PC-9 (cell line): Measurements from ENCODE around the gene LCE5A. TPM values are rescaled to one million over a fixed set of nuclear protein-coding genes. Genes with fewer than 3 reads are reported as not detected.

ENCODE experiments used
- BruUV-seq: library from RNA; stranded (reverse); fragments of 400-500 nt; replicated peaks from 2 replicates; lab custom pipeline; 2021; lab: Mats Ljungman, UMichigan
- CTCF ChIA-PET: fragments of 300-600 bp; sonication (Branson Sonifier 250); formaldehyde crosslinking; loops from one replicate; lab custom pipeline; 2022; ENCODE audit warnings: antibody characterized with exemption; lab: Charles Lee
- POLR2A ChIA-PET: fragments of 300-600 bp; sonication (Branson Sonifier 250); formaldehyde crosslinking; loops from one replicate; lab custom pipeline; 2022; ENCODE audit warnings: antibody characterized with exemption; ENCODE audit not compliant: unreplicated experiment; lab: Charles Lee
- DNase-seq, 2 experiments: peaks; one replicate each; pipeline versions ENCODE4 v3.0.0 to v3.0.0-alpha.2; 2015 to 2022; ENCODE audit warnings: mixed read lengths in 1 of 2
- H2AFZ ChIP-seq: fragments of 200-600 bp; sonication (generic); 2 replicates; pipeline ENCODE4 v1.8.1; 2017; ENCODE audit warnings: antibody characterized with exemption
- H3F3A ChIP-seq: fragments of 200-600 bp; sonication (generic); 2 replicates; pipeline ENCODE4 v1.8.1; 2017; ENCODE audit warnings: antibody characterized with exemption, mild to moderate bottlenecking, low read depth; ENCODE audit not compliant: insufficient read depth
- H3K27ac ChIP-seq: fragments of 200-600 bp; sonication (generic); 2 replicates; pipeline ENCODE4 v1.6.1; 2016; ENCODE audit warnings: mixed run types
- H3K27me3 ChIP-seq: fragments of 200-600 bp; sonication (generic); 2 replicates; pipeline ENCODE4 v1.6.1; 2016; ENCODE audit warnings: low read depth, mixed run types; ENCODE audit not compliant: insufficient read depth
- H3K36me3 ChIP-seq: fragments of 200-600 bp; sonication (generic); 2 replicates; pipeline ENCODE4 v1.6.1; 2016; ENCODE audit warnings: low read depth, mixed run types
- H3K4me1 ChIP-seq: fragments of 200-600 bp; sonication (generic); replicated peaks from 2 replicates; pipeline ENCODE4 v1.6.1; 2016; ENCODE audit warnings: mixed run types; ENCODE audit not compliant: insufficient read depth
- H3K4me2 ChIP-seq: fragments of 200-600 bp; sonication (generic); 2 replicates; pipeline ENCODE4 v1.6.1; 2017; ENCODE audit warnings: mixed run types
- H3K4me3 ChIP-seq: fragments of 200-600 bp; sonication (generic); 2 replicates; pipeline ENCODE4 v1.6.1; 2016; ENCODE audit warnings: mixed run types
- H3K79me2 ChIP-seq: fragments of 200-600 bp; sonication (generic); 2 replicates; pipeline ENCODE4 v1.6.1; 2017; ENCODE audit warnings: low read depth, mixed run types
- H3K9me2 ChIP-seq: fragments of 200-600 bp; sonication (generic); 2 replicates; pipeline ENCODE4 v1.8.1; 2017; ENCODE audit warnings: mild to moderate bottlenecking; ENCODE audit not compliant: insufficient read depth
- H3K9me3 ChIP-seq: fragments of 200-600 bp; sonication (generic); 2 replicates; pipeline ENCODE4 v1.8.1; 2016; ENCODE audit warnings: low read depth; ENCODE audit not compliant: insufficient read depth
- H4K20me1 ChIP-seq: fragments of 200-600 bp; sonication (generic); 2 replicates; pipeline ENCODE4 v1.8.1; 2017; ENCODE audit not compliant: insufficient read depth
- EZH2 ChIP-seq: fragments of 200-600 bp; sonication (generic); IDR thresholded peaks from 2 replicates; pipeline ENCODE4 v1.8.0; 2017; ENCODE audit warnings: antibody characterized with exemption, low read depth
- intact Hi-C: fragments of 100-400 bp; cut with micrococcal nuclease; formaldehyde crosslinking; loops from one replicate; pipeline ENCODE4 v1.10.0; 2022; ENCODE audit not compliant: unreplicated experiment
- total RNA-seq: library from RNA; stranded (reverse); gene quantifications from 2 replicates; pipeline ENCODE4 v1.2.3, GENCODE V29; 2021
- TF ChIP-seq, protein P1 (sequence below): fragments of 200-600 bp; sonication (generic); conservative IDR thresholded peaks from 2 replicates; pipeline ENCODE4 v1.6.1; 2017; ENCODE audit warnings: mixed run types, antibody characterized with exemption, mild to moderate bottlenecking, moderate library complexity

Gene LCE5A
- total RNA-seq, 1 experiment from 2014 or later = not detected

DNA sequence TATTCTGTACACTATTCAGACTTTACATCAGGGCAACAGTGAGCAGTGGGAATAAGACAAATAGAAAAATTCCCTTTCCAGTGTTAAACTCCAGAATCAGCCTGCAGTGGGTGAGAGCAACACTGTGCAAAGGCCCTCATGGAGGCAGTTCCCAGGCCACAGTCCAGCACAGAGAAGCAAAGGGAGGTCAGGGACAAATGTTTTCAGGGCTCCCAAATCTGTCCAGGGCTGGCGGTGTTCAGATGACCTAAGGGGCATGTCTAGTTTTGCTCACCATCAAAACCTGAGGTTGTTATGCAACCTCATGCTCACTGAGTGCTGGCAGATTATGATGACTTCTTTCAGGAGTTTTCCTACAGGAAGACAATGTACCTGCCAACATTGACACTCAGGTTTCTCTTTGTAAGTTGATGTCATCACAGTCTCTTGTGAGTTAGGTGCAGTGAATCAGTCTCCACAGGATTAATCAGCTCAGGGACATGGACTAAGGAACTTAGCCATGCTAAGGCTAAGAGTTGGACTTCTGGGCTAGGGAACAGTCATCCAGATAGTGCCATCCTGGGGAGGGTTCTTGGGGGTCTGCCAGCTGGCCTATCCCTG, 3.6 kb upstream of the LCE5A start:
- no peaks in the 10 kb centered on the region for H4K20me1 ChIP-seq
- POLR2A ChIA-PET = no interaction called here
- H3K4me3 ChIP-seq = no peak overlapping the region
- no peak for DNase-seq
- H3K4me1 ChIP-seq = no peaks in the 10 kb centered on the region
- H3K4me2 ChIP-seq = no peak overlapping the region
- no peaks in the 10 kb centered on the region for H3K9me3 ChIP-seq
- no peaks in the 10 kb centered on the region for H3K9me2 ChIP-seq
- BruUV-seq = no TSS peak
- CTCF ChIA-PET = no interaction called here
- no peak overlapping the region for H3K27ac ChIP-seq
- TF ChIP-seq, protein P1, sequence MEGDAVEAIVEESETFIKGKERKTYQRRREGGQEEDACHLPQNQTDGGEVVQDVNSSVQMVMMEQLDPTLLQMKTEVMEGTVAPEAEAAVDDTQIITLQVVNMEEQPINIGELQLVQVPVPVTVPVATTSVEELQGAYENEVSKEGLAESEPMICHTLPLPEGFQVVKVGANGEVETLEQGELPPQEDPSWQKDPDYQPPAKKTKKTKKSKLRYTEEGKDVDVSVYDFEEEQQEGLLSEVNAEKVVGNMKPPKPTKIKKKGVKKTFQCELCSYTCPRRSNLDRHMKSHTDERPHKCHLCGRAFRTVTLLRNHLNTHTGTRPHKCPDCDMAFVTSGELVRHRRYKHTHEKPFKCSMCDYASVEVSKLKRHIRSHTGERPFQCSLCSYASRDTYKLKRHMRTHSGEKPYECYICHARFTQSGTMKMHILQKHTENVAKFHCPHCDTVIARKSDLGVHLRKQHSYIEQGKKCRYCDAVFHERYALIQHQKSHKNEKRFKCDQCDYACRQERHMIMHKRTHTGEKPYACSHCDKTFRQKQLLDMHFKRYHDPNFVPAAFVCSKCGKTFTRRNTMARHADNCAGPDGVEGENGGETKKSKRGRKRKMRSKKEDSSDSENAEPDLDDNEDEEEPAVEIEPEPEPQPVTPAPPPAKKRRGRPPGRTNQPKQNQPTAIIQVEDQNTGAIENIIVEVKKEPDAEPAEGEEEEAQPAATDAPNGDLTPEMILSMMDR = no peak
- no peak for TF ChIP-seq EZH2
- intact Hi-C loops = no loop called here
- H2AFZ ChIP-seq = no peak overlapping the region
- H3K36me3 ChIP-seq = no peaks in the 10 kb centered on the region
- H3F3A ChIP-seq = no peaks in the 10 kb centered on the region
- no peaks in the 10 kb centered on the region for H3K79me2 ChIP-seq
- no peaks in the 10 kb centered on the region; the same call in 1 of the 2 replicates for H3K27me3 ChIP-seq

DNA sequence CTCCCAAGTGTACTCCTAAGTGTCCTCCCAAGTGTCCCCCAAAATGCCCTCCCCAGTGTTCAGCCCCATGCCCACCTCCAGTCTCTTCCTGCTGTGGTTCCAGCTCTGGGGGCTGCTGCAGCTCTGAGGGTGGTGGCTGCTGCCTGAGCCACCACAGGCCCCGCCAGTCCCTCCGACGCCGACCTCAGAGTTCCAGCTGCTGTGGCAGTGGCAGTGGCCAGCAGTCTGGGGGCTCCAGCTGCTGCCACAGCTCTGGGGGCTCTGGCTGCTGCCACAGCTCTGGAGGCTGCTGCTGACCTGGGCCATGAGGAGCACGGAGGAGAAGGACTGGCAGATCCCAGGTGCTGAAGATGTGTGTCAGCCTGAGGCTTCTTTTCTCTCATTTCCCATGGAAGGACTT, 993 bp downstream of the LCE5A start:
- TF ChIP-seq, protein P1 = no peak
- no peak for TF ChIP-seq EZH2
- no peaks in the 10 kb centered on the region for H3K9me2 ChIP-seq
- no peaks in the 10 kb centered on the region for H3K36me3 ChIP-seq
- no peak overlapping the region for H2AFZ ChIP-seq
- H3K27ac ChIP-seq = no peak overlapping the region
- H3K9me3 ChIP-seq = no peaks in the 10 kb centered on the region
- H3K4me3 ChIP-seq = no peak overlapping the region
- H3K27me3 ChIP-seq = no peaks in the 10 kb centered on the region; the same call in 1 of the 2 replicates
- intact Hi-C loops = no loop called here
- H3K4me2 ChIP-seq = no peak overlapping the region
- BruUV-seq = no TSS peak
- peaks cover 5% of the 10 kb centered on the region for H3K4me1 ChIP-seq
- ChIA-PET CTCF (no interaction called here), POLR2A (no interaction called here)
- DNase-seq = no peak
- H3K79me2 ChIP-seq = no peaks in the 10 kb centered on the region
- no peaks in the 10 kb centered on the region for H3F3A ChIP-seq
- H4K20me1 ChIP-seq = no peaks in the 10 kb centered on the region

DNA sequence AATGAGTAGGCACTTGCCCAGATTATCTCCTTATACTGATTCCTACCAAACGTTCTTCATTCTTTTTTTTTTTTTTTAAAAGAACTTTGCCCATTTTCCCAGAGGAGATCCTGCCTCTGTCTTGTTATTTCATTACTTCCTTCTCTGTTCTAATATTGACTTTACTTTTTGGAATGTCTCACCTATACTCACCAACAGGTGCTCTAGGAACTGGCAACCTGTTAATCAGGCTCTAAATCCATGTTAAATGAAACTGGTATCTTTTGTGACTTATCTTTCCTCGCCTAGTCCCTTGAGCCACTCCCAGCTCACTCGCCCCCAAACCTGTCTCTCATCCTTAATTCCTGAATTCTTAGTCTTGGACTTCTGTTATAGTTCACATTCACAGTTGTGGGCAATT, 2.5 kb downstream of the LCE5A start:
- no peak for TF ChIP-seq EZH2
- TF ChIP-seq, protein P1 = no peak
- DNase-seq = no peak
- Histone ChIP-seq H3K36me3 (no peaks in the 10 kb centered on the region), H3K4me3 (no peak overlapping the region), H3K9me3 (no peaks in the 10 kb centered on the region), H3K27me3 (no peaks in the 10 kb centered on the region), H3K4me2 (no peak overlapping the region), H3K9me2 (no peaks in the 10 kb centered on the region), H2AFZ (no peak overlapping the region), H4K20me1 (no peaks in the 10 kb centered on the region), H3K27ac (no peak overlapping the region), H3K4me1 (peaks cover 13% of the 10 kb centered on the region), H3K79me2 (no peaks in the 10 kb centered on the region), H3F3A (0 out of 2 replicates have a peak, but pooled peaks cover 3% of the 10 kb centered on the region)
- CTCF ChIA-PET = no interaction called here
- POLR2A ChIA-PET = no interaction called here
- intact Hi-C loops = no loop called here
- no TSS peak for BruUV-seq
